Epidermal melanocyte (primary cell): ENCODE measurements around the gene DNMT3A.
A peak's percentile ranks its signal among the peaks of the same experiment; 100 is the strongest.

ENCODE experiments used
- DNase-seq: peaks from one replicate; pipeline ENCODE4 v3.0.0; 2011; ENCODE audit warnings: low spot score; ENCODE audit not compliant: insufficient read length

Gene DNMT3A

DNA sequence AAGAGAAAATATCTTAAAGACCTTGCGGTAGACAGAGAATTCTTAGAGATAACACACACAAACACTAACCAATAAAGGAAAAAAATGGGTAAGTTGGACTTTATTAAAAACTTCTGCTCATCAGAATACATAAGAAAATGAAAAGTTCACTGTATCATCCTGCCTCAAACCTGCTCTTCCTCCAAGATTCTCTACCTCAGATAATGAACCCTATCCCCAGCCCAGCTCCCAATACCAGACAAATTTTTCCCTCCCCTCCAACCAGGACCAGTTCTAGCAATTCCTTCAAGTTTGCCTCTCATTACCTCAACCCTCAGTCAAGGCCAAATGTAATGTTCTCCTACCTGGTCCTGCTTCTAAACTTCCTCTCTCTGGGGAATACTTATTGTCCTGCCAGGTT is 79.4 kb downstream of the DNMT3A start:
- DNase-seq: no peak

DNA sequence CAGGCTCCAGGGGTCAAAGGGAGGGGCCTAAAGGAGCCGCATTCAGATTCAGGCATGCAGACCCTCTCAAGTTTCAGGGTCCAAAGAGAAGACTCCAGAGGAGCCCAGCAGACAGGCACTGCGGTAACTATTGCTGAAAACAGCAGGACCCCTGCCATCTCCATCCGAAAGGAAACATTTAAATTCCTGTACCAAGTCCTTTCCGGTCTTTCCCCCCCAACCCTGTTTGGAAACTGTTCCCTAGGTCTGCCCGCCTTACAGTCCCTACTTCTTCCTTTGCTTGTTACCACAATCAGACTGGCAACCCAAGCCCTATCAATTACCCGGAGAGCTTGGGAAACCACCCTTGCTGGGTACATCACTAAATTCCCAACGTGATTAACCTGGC is 82.0 kb downstream of the DNMT3A start:
- DNase-seq: no peak

DNA sequence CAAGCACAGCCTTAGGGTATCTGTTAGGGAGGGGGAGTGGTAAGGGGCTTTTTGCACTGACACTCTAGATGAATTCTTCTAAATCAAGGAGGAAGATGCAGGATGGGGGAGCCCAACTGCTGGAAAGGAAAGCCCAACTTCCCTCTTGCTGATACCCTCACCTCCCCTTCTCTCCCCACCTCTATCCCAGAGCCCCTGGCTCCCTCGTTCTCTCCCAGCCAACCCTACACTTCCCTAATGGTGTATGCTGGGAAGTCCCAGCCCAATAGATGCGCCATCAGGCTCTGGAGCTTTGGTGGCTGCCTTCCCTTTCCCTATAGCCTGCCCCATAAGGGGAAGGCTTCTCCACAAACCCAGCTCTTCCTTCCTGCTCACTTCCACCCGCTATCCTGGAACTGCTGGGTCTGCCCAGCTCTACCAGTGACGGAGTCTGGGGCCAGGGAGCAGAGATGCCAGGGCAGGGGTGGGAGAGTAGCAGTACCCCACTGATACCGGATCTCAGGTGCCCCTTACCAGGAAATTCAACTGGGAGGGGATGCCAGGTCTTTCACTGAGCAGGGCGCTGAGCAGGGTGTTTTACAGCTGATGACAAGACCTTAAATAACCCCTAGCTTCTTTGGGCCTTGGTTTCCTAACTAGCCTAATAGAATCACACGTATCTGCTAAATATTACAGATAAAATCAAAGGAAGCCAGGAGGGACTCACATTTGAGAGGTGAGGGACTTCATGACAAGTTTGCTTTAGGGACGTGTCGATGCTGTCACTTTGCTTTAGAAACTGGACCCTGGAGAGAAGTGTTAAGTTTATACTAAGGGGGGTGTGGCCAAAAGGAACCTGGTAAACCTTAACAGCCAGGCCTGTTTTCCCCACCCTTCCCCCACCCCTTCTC is 82.6 kb downstream of the DNMT3A start:
- DNase-seq: no peak

DNA sequence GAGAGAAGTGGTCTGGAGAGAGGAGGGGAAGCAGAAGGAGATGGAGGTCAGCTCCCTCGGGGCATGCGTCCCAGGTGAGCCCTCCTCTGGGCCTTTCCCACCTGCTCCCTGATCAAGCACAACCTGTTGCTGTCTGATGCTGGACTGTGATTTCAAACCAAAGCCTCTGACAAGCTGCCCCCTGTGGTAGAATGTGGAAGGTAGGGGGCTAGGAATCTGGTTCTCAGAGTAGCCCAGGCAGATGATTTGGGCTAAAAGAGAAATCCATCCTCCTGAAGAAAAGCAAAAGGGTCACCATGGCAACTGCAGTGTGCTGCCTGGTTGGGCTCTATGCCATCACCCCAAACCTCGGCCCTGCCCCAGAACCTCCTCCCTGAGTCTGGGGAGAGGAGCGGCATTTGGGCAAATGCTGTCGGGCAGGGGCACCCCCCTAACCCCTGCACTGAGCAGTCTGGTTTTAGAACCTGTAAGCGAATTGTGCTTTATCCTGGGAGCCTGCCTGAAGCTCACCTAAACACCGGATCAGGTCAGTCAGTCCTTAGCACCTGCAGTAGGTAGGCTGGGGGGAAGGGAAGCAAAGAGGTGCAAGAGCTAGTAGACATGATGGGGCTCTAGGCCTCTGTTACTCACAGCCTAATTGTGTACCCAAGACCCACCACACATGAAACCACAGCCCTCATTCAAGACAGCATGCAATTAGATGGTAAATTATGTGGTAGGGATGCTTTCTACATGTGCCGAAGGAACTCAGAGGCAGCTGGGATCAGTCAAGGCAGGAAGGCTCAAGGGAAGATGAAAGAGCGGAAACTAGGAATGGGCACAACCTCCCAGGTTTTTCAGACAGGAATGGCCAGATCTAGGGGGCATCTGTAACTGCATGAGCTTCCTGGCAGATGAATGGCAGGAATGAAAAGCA is 83.5 kb downstream of the DNMT3A start:
- DNase-seq: no peak

DNA sequence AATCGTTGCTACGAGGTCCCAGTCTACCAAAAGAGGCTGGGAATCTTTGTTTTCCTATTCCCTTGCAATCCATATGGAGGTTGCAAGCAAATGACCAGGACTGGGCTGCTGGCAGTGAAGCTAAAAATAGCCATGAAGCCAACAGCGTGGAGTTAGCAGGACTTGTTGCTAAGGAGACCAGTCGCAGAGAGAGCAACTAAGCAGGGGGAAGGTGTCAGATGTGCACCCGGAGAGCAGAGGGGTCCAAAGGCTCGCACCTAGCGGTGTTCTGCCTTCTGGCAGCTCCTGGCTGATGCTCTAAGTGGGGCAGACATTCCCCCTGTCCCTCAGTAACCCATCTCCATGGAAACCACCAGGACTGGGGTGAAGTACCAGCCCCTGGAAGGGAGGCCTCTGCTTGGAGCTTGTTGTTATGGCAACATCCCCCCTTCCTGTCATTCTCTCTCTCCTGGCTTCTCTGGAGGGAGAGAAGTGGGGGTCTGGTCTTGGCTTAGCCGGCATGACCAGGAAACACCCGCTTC is 84.6 kb downstream of the DNMT3A start:
- DNase-seq: no peak

- DNase-seq: no peak
Measured at GRCh38 chr2:25256488-25256875, 85.2 kb downstream of the DNMT3A start.

GRCh38 chr2:25255745-25256487 is 85.8 kb downstream of the DNMT3A start:
- no peak for DNase-seq

GRCh38 chr2:25254961-25255360 is 86.8 kb downstream of the DNMT3A start:
- DNase-seq: no peak

DNA sequence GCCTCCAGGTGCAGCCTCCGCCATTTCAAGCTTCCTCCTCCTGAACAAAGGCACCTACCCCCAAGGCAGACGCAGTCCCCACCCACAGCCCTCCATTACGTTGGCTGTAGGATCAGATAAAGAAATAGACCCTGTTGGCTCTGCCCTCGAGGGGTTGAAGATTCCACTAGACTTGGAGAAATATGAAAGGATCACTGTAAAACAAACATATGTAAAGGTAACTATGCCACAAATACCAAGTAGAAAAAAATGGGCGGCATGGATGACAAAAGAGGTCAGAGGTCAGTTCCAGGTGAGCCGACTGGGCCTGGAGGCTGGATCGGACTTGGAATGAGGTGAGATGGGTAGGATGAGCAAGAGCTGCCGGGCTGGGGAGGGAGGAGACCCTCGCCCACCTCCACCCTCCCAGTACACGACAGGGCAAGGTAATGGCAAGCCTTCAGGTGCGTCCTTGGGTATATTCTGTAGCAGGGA is 88.5 kb downstream of the DNMT3A start:
- DNase-seq: no peak

DNA sequence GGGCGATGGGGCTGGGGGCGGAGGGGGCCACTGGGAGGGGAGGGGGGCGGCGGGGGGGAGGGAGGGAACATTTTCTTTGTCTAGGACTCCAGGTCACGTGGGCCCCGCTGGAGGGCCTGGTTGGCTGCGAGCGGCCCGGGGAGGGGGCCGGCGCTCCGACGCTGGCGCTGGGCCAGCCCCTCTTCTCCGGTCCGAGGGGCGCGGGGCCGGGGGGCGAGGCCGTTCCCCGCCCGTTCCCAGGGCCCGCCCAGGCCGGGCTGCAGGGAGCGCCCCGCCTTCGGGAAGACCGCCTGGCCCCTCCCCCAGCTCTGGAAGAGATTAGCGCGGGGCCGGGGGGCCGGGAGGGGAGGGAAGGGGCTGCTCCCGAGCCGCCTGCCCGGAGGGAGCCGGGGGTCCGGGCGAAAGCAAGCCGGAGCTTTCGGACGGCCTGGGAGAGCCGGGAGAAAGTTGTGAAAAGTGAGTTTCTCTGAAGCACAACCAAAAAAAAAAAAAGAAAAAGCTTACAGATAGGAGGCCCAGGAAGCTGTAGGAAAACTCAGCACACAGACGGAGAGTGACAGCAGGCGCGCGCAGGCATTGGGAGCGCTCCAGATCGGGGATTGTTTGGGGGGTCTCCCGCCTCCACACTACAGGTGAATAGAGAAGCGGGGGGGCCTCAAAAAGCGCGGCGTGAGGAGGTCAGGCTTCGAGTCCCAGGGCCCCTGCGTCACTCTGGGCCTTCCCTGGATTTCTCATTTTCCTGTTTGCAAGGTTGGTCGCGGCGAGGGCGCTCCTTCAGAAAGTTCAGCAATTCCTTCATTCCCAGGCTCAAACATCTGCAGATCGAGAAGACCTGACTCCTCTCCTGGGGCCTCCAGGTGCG is 89.2 kb downstream of the DNMT3A start:
- peak; percentile 85 for DNase-seq

DNA sequence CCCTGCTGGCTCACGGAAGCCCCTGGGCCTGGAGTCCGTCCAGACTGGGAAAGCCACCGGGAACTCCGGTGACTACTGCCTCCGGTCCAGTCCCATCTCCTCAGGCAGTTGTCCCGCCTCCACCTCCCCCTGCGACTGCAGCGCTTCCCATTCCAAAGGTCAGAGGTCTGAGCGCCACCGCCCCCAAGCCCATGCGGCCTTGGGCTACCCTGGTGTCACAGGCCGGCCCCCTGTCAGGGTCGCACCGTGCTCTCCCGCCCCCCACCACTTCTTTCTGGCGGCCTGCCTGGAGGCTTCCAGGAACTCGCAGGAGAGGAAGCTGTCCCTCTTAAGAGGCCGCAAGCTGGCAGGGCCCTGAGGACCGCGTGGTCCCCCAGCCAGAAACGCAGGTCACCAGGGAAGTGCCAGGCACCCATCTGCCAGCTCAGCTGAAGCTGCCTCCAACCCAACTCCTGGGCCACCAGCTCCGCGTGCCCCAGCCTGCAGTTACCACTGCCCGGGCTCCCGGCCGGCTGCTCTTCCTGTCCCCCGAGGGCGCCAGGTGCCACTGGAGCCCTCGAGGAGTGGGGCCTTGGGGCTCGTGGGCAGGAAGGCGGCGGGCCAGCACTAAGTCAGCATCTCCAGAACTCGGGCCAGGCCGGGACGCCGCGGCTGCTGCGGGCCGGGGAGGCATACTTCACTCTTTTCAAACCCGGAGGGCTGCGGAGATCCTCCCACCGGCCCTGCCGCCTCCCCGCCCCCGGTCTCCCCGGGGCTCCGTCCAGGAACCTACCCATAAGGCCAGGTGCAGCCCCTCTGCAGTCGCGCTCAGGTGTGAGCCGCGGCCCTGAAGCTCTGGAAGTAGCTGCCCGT is 90.1 kb downstream of the DNMT3A start:
- DNase-seq: peak; percentile 46

DNA sequence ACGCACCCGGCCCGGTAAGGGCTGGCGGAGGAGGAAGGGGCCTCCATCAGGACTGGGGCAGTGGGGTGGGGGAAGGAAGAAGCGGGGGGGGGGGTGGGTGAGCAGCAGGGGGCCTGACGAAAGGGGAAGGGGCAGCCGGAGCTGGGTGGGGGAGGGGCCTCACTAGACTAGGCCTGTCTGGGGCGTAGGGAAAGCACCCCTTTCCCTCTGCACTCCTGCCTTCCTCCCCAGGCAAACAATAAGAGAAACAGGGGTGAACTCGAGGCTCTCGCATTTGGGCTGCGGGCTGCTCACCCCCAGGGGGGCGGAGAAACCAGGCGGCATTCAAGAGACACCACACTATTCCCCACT is 90.7 kb downstream of the DNMT3A start:
- no peak for DNase-seq

DNA sequence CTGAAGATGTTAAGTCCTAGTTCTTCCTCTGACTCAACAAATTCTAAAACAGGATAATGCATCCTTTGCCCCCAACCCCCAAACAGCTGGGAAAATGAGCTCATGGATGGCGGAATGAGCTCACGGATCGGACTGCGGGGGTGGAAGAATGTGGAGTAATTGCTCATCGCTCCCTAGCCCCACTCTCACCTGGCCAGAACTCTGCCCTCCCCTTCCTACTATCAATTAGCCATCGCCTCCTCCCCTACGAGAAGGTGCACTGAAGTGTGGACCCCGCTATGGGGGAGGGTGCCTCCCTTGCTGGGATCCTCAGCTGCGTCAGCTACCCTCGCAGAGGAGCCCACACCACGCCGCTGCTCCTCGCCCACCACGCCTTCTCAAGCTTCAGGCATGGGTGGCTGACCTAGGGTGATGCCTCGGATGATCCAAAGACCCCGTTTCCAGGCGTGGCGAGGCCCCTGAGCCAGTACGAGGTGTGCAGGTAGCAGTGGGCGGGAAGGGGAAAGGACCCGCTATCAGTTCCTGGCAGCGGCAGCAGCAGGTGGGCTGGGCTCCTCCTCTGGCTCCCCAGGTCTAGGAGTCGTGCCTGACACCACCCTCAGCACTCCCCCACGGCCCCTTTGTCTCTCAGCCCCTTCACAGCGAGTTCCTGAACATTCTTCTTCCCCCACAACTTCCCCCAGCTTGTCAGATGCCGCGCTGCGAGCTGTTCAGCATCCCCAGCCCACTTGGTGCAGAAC is 91.2 kb downstream of the DNMT3A start:
- DNase-seq: no peak

GRCh38 chr2:25249785-25250184 is 91.9 kb downstream of the DNMT3A start:
- no peak for DNase-seq

GRCh38 chr2:25247792-25248512 is 93.8 kb downstream of the DNMT3A start:
- no peak for DNase-seq

- no peak for DNase-seq
Measured at GRCh38 chr2:25246558-25247290, 95.0 kb downstream of the DNMT3A start.

DNA sequence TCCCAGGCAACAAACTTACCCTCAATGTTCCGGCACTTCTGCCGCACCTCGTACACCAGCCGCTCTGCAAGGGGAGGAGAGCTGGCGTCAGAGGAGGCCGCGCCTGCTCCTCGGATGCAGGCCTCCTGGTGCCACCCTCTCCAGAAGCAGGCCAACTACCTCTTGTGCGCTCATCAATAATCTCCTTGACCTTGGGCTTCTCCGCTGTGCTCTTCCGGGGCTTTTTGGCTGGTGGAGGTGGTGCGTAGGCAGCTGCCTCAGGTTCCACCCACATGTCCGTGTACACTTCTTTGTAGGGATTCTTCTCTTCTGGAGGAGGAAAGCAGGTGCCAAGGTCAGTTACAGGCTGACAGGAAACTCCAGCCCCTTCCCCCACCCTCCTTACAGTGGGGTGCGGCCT is 95.7 kb downstream of the DNMT3A start:
- DNase-seq: no peak
